HepG2 (cell line): ENCODE data around the gene RPL18. TPM values are rescaled to one million over a fixed set of nuclear protein-coding genes. Genes with fewer than 3 reads are reported as not detected.

Experiments
- ATAC-seq: fragments of 200-7000 bp; cut with Tn5 transposase; 3 replicates; pipeline ENCODE4 v1.9.1; 2020; ENCODE audit warnings: mild to moderate bottlenecking, moderate library complexity
- BruUV-seq: library from RNA; stranded (reverse); fragments of 400-500 nt; replicated peaks from 2 replicates; lab custom pipeline; 2021; lab: Mats Ljungman, UMichigan
- CTCF ChIA-PET: fragments of 300-600 bp; formaldehyde crosslinking; extraction: SDS; loops from one replicate; lab custom pipeline; 2021; ENCODE audit warnings: low total read pairs, inconsistent platforms, low intra/inter-chr PET ratio; lab: Yijun Ruan, JAX
- POLR2A ChIA-PET: fragments of 350-600 bp; sonication (Branson Sonifier 250); formaldehyde crosslinking; loops from one replicate; lab custom pipeline; 2020; ENCODE audit warnings: antibody characterized with exemption, inconsistent platforms; lab: Yijun Ruan, JAX
- DNase-seq: peaks from one replicate; pipeline ENCODE4 v3.0.0-alpha.2; 2015; ENCODE audit warnings: low spot score
- FAIRE-seq: peaks from 3 replicates; lab custom pipeline; 2011; peaks lifted over from hg19 to GRCh38; lab: Jason Lieb, UNC
- H2AFZ ChIP-seq: one replicate; pipeline ENCODE4 v1.6.1; 2011; ENCODE audit warnings: low read length, inconsistent platforms
- H3K27ac ChIP-seq: fragments of 300-600 bp; 3 replicates; pipeline ENCODE4 v1.8.0; 2011; ENCODE audit warnings: mixed run types, mild to moderate bottlenecking, mixed read lengths, low read length, inconsistent platforms; ENCODE audit not compliant: insufficient read depth; ENCODE audit errors: extremely low read length
- H3K27me3 ChIP-seq, 2 experiments: fragments of 200-600 bp in 1 of 2; 2 replicates in 1 of 2; 3 replicates in 1 of 2; pipeline versions ENCODE4 v1.6.0 to v1.8.0; 2011; ENCODE audit warnings: low read length in 2 of 2, mild to moderate bottlenecking in 2 of 2, moderate library complexity in 2 of 2, inconsistent platforms in 1 of 2; ENCODE audit not compliant: insufficient read depth in 2 of 2, control insufficient read depth in 1 of 2
- H3K36me3 ChIP-seq, 2 experiments: fragments of 200-600 bp in 1 of 2; replicated peaks in 1 of 2; 2 replicates in 1 of 2; 3 replicates in 1 of 2; pipeline versions ENCODE4 v1.5.1 to v1.8.0; 2011; ENCODE audit warnings: low read length in 2 of 2, inconsistent platforms in 1 of 2; ENCODE audit not compliant: insufficient read depth in 2 of 2, control insufficient read depth in 1 of 2
- H3K4me1 ChIP-seq: 2 replicates; pipeline ENCODE4 v1.5.1; 2012; ENCODE audit warnings: low read length, inconsistent platforms; ENCODE audit not compliant: insufficient read depth
- H3K4me2 ChIP-seq: 2 replicates; pipeline ENCODE4 v1.6.0; 2011; ENCODE audit warnings: low read depth, low read length, inconsistent platforms
- H3K4me3 ChIP-seq, 3 experiments: fragments of 200-600 bp in 1 of 3; sonication (generic), shearing (Covaris generic) in 1 of 3; replicated peaks in 1 of 3; 2 replicates each; pipeline ENCODE4 v1.5.1; 2011 to 2016; ENCODE audit warnings: low read length in 3 of 3, inconsistent platforms in 2 of 3, low read depth in 2 of 3, mild to moderate bottlenecking in 2 of 3, control low read depth in 1 of 3, mixed read lengths in 1 of 3; ENCODE audit not compliant: insufficient read depth in 1 of 3
- H3K79me2 ChIP-seq: one replicate; pipeline ENCODE4 v1.6.1; 2011; ENCODE audit warnings: low read length, inconsistent platforms; ENCODE audit not compliant: insufficient read depth
- H3K9ac ChIP-seq: 2 replicates; pipeline ENCODE4 v1.6.0; 2011; ENCODE audit warnings: mild to moderate bottlenecking, low read depth, low read length, inconsistent platforms; ENCODE audit not compliant: insufficient read depth
- H3K9me3 ChIP-seq: 2 replicates; pipeline ENCODE4 v1.5.1; 2012; ENCODE audit warnings: mild to moderate bottlenecking, low read length
- H4K20me1 ChIP-seq: 2 replicates; pipeline ENCODE4 v1.6.0; 2011; ENCODE audit warnings: inconsistent platforms, mild to moderate bottlenecking, low read length, moderate library complexity; ENCODE audit not compliant: insufficient read depth
- ATM ChIP-seq: fragments of 450-650 bp; IDR thresholded peaks from 2 replicates; pipeline ENCODE4 v1.7.1; 2017; ENCODE audit warnings: mild to moderate bottlenecking, borderline replicate concordance
- KIAA2018 ChIP-seq: sonication (generic); formaldehyde crosslinking; IDR thresholded peaks from 2 replicates; pipeline ENCODE4 v1.5.0; 2020; ENCODE audit warnings: mild to moderate bottlenecking, missing genetic modification reagents, borderline replicate concordance
- NFKB2 ChIP-seq: sonication (generic); formaldehyde crosslinking; IDR thresholded peaks from 2 replicates; pipeline ENCODE4 v1.4.0; 2020; ENCODE audit warnings: missing genetic modification reagents, borderline replicate concordance
- PITX1 ChIP-seq: sonication (generic); formaldehyde crosslinking; IDR thresholded peaks from 2 replicates; pipeline ENCODE4 v1.5.1; 2020; ENCODE audit warnings: mild to moderate bottlenecking, missing genetic modification reagents
- ZNF296 ChIP-seq: sonication (generic); formaldehyde crosslinking; conservative IDR thresholded peaks from 2 replicates; pipeline ENCODE4 v1.5.0; 2020; ENCODE audit warnings: mild to moderate bottlenecking, missing genetic modification reagents
- ZNF44 ChIP-seq: sonication (generic); formaldehyde crosslinking; IDR thresholded peaks from 2 replicates; pipeline ENCODE4 v1.5.1; 2020; ENCODE audit warnings: mild to moderate bottlenecking, missing genetic modification reagents
- ZNF446 ChIP-seq: sonication (generic); formaldehyde crosslinking; IDR thresholded peaks from 2 replicates; pipeline ENCODE4 v1.5.0; 2020; ENCODE audit warnings: mild to moderate bottlenecking, missing genetic modification reagents
- ZNF609 ChIP-seq: sonication (generic); formaldehyde crosslinking; IDR thresholded peaks from 2 replicates; pipeline ENCODE4 v1.4.0; 2020; ENCODE audit warnings: mild to moderate bottlenecking, missing genetic modification reagents, borderline replicate concordance
- ZNF674 ChIP-seq: sonication (generic); formaldehyde crosslinking; IDR thresholded peaks from 2 replicates; pipeline ENCODE4 v1.5.0; 2020; ENCODE audit warnings: low read depth, mild to moderate bottlenecking, missing genetic modification reagents
- ZZZ3 ChIP-seq: sonication (generic); formaldehyde crosslinking; IDR thresholded peaks from 2 replicates; pipeline ENCODE4 v1.4.0; 2020; ENCODE audit warnings: missing genetic modification reagents, mild to moderate bottlenecking, borderline replicate concordance
- WGBS: methylation state at CpG from one replicate; pipeline ENCODE4 v1.1.6; 2017; ENCODE audit warnings: low lambda C conversion rate; 5-methylcytosine and 5-hydroxymethylcytosine counted together
- in situ Hi-C: cut with HindIII; loops from 2 replicates; pipeline ENCODE4 v1.10.0; 2017; ENCODE audit warnings: low pct_unique_long_range_greater_than_20kb; ENCODE audit not compliant: extremely low pct_ligation_motif_present
- intact Hi-C: fragments of 100-400 bp; cut with micrococcal nuclease; formaldehyde crosslinking; loops from one replicate; pipeline ENCODE4 v1.10.0; 2022; ENCODE audit not compliant: unreplicated experiment
- polyA plus RNA-seq, 8 experiments: library from polyadenylated mRNA; depleted of rRNA in 3 of 8; stranded (reverse) in 7 of 8; unstranded in 1 of 8; fragments of >200 nt; fragmentation: Illumina TruSeq in 4 of 8; extraction: Trizol in 4 of 8; gene quantifications; 2 replicates each; pipeline versions ENCODE4 v1.2.1 to v1.2.3, GENCODE V29; 2011 to 2016; ENCODE audit warnings: low read depth in 4 of 8, missing spikeins in 1 of 8, mixed read lengths in 1 of 8; ENCODE audit not compliant: insufficient read depth in 1 of 8
- total RNA-seq, 5 experiments: library from RNA; depleted of rRNA; stranded (reverse); fragments of >200 nt; fragmentation: Illumina TruSeq; extraction: Trizol; gene quantifications; 2 replicates each; pipeline ENCODE4 v1.2.3, GENCODE V29; 2016; ENCODE audit warnings: low read depth in 1 of 5

The RPL18 gene
- total and polyA plus RNA-seq, 2 of the 13 experiments (the other 11 are each of a cell fraction or from before 2014, with no cell fraction given) = 1,485 to 1,639 TPM

- peak; percentile 58 for ATAC-seq
- intact Hi-C loops = no loop called here
- H3K27ac ChIP-seq = peak overlapping the region; percentile 69
- no peaks in the 10 kb centered on the region for H3K27me3 ChIP-seq
- no peaks in the 10 kb centered on the region for H4K20me1 ChIP-seq
- H3K4me2 ChIP-seq = peak overlapping the region; percentile 32; the same call in 1 of the 2 replicates
- BruUV-seq = TSS peak; percentile 41
- no peaks in the 10 kb centered on the region for H3K36me3 ChIP-seq
- CTCF ChIA-PET = no interaction called here
- POLR2A ChIA-PET = interaction anchor here (0.9 to 1.8 kb wide), 3 partner anchors 8 to 19 kb away, joined by 4 to 20 read pairs (median 4); partner anchors contain the start of genes DBP, RPL18 and SPHK2
- H3K79me2 ChIP-seq = no peaks in the 10 kb centered on the region
- peak overlapping the region; percentile 26 for H3K9ac ChIP-seq
- H3K4me3 ChIP-seq = no peak overlapping the region
- WGBS = no CpG with 5 or more reads among the region's 6 CpGs
- in situ Hi-C loops = no loop called here
- peak; percentile 43 for FAIRE-seq
- peaks cover 52% of the 10 kb centered on the region for H3K4me1 ChIP-seq
- no peaks in the 10 kb centered on the region for H3K9me3 ChIP-seq
- no peak overlapping the region for H2AFZ ChIP-seq
- peak; percentile 73 for DNase-seq
- TF ChIP-seq ATM = no peak
- TF ChIP-seq ZNF674 (CRISPR knock-in tag) = no peak
- TF ChIP-seq NFKB2 (CRISPR knock-in tag) = no peak
- TF ChIP-seq ZZZ3 = no peak
- peak; percentile 39; the same call in 1 of the 2 replicates for TF ChIP-seq PITX1
- TF ChIP-seq ZNF446 (CRISPR knock-in tag) = no peak
- TF ChIP-seq ZNF609 (CRISPR knock-in tag) = peak; percentile 12; the same call in 1 of the 2 replicates
- no peak for TF ChIP-seq ZNF296
- no peak for TF ChIP-seq KIAA2018 (CRISPR knock-in tag)
- no peak for TF ChIP-seq ZNF44 (CRISPR knock-in tag)
These were observed 8.4 kb upstream of the RPL18 start for GRCh38 chr19:48627201-48627864.
